IMR-90 (cell line): ENCODE measurements around the gene SNRPE. TPM values are rescaled to one million over a fixed set of nuclear protein-coding genes. Genes with fewer than 3 reads are reported as not detected.

ENCODE experiments used
- ATAC-seq: fragments of 200-7000 bp; cut with Tn5 transposase; 2 replicates; pipeline ENCODE4 v1.9.1; 2020; ENCODE audit warnings: low read depth, mild to moderate bottlenecking, moderate library complexity
- BruUV-seq: library from RNA; stranded (reverse); fragments of 400-500 nt; replicated peaks from 2 replicates; lab custom pipeline; 2021; lab: Mats Ljungman, UMichigan
- CTCF ChIA-PET: fragments of 300-600 bp; formaldehyde crosslinking; extraction: SDS; loops from one replicate; lab custom pipeline; 2021; ENCODE audit warnings: antibody characterized with exemption; lab: Yijun Ruan, JAX
- POLR2A ChIA-PET: fragments of 300-600 bp; sonication (Branson Sonifier 250); formaldehyde crosslinking; loops from one replicate; lab custom pipeline; 2022; ENCODE audit warnings: antibody characterized with exemption; ENCODE audit not compliant: unreplicated experiment; lab: Charles Lee
- DNase-seq: peaks from one replicate; pipeline ENCODE4 v3.0.0; 2013
- H2AFZ ChIP-seq: replicated peaks from 2 replicates; pipeline ENCODE3; 2013; ENCODE audit warnings: low read length, mild to moderate bottlenecking; ENCODE audit not compliant: poor library complexity
- H2AK5ac ChIP-seq: 2 replicates; pipeline ENCODE4 v1.6.1; 2013; ENCODE audit warnings: low read depth, low read length, inconsistent platforms
- H2AK9ac ChIP-seq: replicated peaks from 2 replicates; pipeline ENCODE3; 2013; ENCODE audit warnings: mild to moderate bottlenecking, low read depth, low read length, moderate library complexity; ENCODE audit not compliant: poor library complexity
- H2BK120ac ChIP-seq: 2 replicates; pipeline ENCODE4 v1.6.1; 2013; ENCODE audit warnings: low read depth, low read length, inconsistent platforms
- H2BK15ac ChIP-seq: 3 replicates; pipeline ENCODE4 v1.6.1; 2013; ENCODE audit warnings: low read depth, low read length, inconsistent platforms
- H2BK20ac ChIP-seq: 2 replicates; pipeline ENCODE4 v1.6.1; 2013; ENCODE audit warnings: low read depth, mild to moderate bottlenecking, inconsistent platforms, low read length, moderate library complexity
- H2BK5ac ChIP-seq: 2 replicates; pipeline ENCODE4 v1.6.1; 2013; ENCODE audit warnings: mild to moderate bottlenecking, low read depth, low read length, inconsistent platforms; ENCODE audit not compliant: poor library complexity, severe bottlenecking
- H3K14ac ChIP-seq: replicated peaks from 2 replicates; pipeline ENCODE4 v1.6.1; 2013; ENCODE audit warnings: low read depth, low read length, inconsistent platforms
- H3K18ac ChIP-seq: 2 replicates; pipeline ENCODE4 v1.6.1; 2013; ENCODE audit warnings: low read depth, low read length, control low read depth
- H3K23ac ChIP-seq: 2 replicates; pipeline ENCODE4 v1.6.1; 2013; ENCODE audit warnings: low read depth, low read length, inconsistent platforms
- H3K27ac ChIP-seq: 2 replicates; pipeline ENCODE4 v1.5.1; 2013; ENCODE audit warnings: mild to moderate bottlenecking, control low read depth, low read length; ENCODE audit not compliant: insufficient read depth
- H3K27me3 ChIP-seq: 2 replicates; pipeline ENCODE4 v1.6.1; 2013; ENCODE audit warnings: low read length; ENCODE audit not compliant: control insufficient read depth, insufficient read depth
- H3K36me3 ChIP-seq: 2 replicates; pipeline ENCODE4 v1.6.1; 2013; ENCODE audit warnings: low read length, mixed read lengths; ENCODE audit not compliant: control insufficient read depth, insufficient read depth
- H3K4ac ChIP-seq: 2 replicates; pipeline ENCODE4 v1.6.1; 2013; ENCODE audit warnings: low read depth, low read length, inconsistent platforms
- H3K4me1 ChIP-seq: 2 replicates; pipeline ENCODE4 v1.6.1; 2013; ENCODE audit warnings: low read length, mixed read lengths; ENCODE audit not compliant: control insufficient read depth, insufficient read depth
- H3K4me2 ChIP-seq: 2 replicates; pipeline ENCODE4 v1.6.1; 2013; ENCODE audit warnings: low read depth, mild to moderate bottlenecking, control low read depth, low read length, moderate library complexity
- H3K4me3 ChIP-seq: 2 replicates; pipeline ENCODE4 v1.5.1; 2013; ENCODE audit warnings: low read depth, mild to moderate bottlenecking, control low read depth, low read length, moderate library complexity; ENCODE audit not compliant: insufficient read depth
- H3K56ac ChIP-seq: 2 replicates; pipeline ENCODE4 v1.6.1; 2013; ENCODE audit warnings: low read length, inconsistent platforms; ENCODE audit not compliant: insufficient read depth; ENCODE audit errors: extremely low read depth
- H3K79me1 ChIP-seq, 2 experiments: 2 replicates each; pipeline ENCODE4 v1.6.1; 2013; ENCODE audit warnings: low read length in 2 of 2, inconsistent platforms in 1 of 2, low read depth in 1 of 2
- H3K9ac ChIP-seq: 2 replicates; pipeline ENCODE4 v1.6.1; 2013; ENCODE audit warnings: low read depth, low read length, control low read depth
- H3K9me1 ChIP-seq: 2 replicates; pipeline ENCODE4 v1.6.1; 2013; ENCODE audit warnings: low read length, inconsistent platforms; ENCODE audit not compliant: insufficient read depth
- H3K9me3 ChIP-seq: 2 replicates; pipeline ENCODE4 v1.6.1; 2013; ENCODE audit warnings: low read length; ENCODE audit not compliant: control insufficient read depth, insufficient read depth
- H4K20me1 ChIP-seq: 2 replicates; pipeline ENCODE4 v1.6.1; 2013; ENCODE audit warnings: low read length, inconsistent platforms; ENCODE audit not compliant: insufficient read depth
- H4K5ac ChIP-seq: 2 replicates; pipeline ENCODE4 v1.6.1; 2013; ENCODE audit warnings: mild to moderate bottlenecking, low read depth, low read length, control low read depth
- H4K8ac ChIP-seq, 2 experiments: 2 replicates each; pipeline ENCODE4 v1.6.1; 2013; ENCODE audit warnings: low read depth in 2 of 2, low read length in 2 of 2, control low read depth in 1 of 2, inconsistent platforms in 1 of 2
- H4K91ac ChIP-seq: 2 replicates; pipeline ENCODE4 v1.6.1; 2013; ENCODE audit warnings: low read depth, low read length, inconsistent platforms; ENCODE audit not compliant: insufficient read depth
- CHD1 ChIP-seq: IDR thresholded peaks from 2 replicates; pipeline ENCODE4 v1.6.1; 2012; ENCODE audit warnings: low read depth, low read length, improper control_type of control experiment
- ELK1 ChIP-seq: fragments of 150-350 bp; IDR thresholded peaks from 2 replicates; pipeline ENCODE4 v1.6.1; 2016; ENCODE audit warnings: low read depth, mild to moderate bottlenecking, low read length, moderate library complexity, borderline replicate concordance
- FOS ChIP-seq: fragments of 150-350 bp; IDR thresholded peaks from 2 replicates; pipeline ENCODE4 v1.6.1; 2016; ENCODE audit warnings: low read depth, low read length
- MAFK ChIP-seq: IDR thresholded peaks from 2 replicates; pipeline ENCODE4 v1.6.1; 2012; ENCODE audit warnings: low read depth, low read length, improper control_type of control experiment
- MAZ ChIP-seq: IDR thresholded peaks from 2 replicates; pipeline ENCODE4 v1.6.1; 2012; ENCODE audit warnings: low read depth, mild to moderate bottlenecking, low read length, improper control_type of control experiment, moderate library complexity, borderline replicate concordance
- MXI1 ChIP-seq: IDR thresholded peaks from 2 replicates; pipeline ENCODE4 v1.6.1; 2012; ENCODE audit warnings: low read depth, mild to moderate bottlenecking, low read length, moderate library complexity, borderline replicate concordance
- POLR2A ChIP-seq: IDR thresholded peaks from 2 replicates; pipeline ENCODE4 v1.6.1; 2012; ENCODE audit warnings: mild to moderate bottlenecking, low read depth, low read length
- SMC3 ChIP-seq: fragments of 150-350 bp; IDR thresholded peaks from 2 replicates; pipeline ENCODE4 v1.6.1; 2016; ENCODE audit warnings: low read depth, mild to moderate bottlenecking, antibody characterized with exemption, low read length, moderate library complexity
- WGBS, 2 experiments: methylation state at CpG; one replicate each; pipeline versions ENCODE4 v1.1.5 to v1.1.7; 2013; ENCODE audit warnings: missing lambda C conversion rate in 2 of 2; ENCODE audit not compliant: insufficient read length in 1 of 2; ENCODE audit errors: extremely low coverage in 2 of 2; 5-methylcytosine and 5-hydroxymethylcytosine counted together
- dilution Hi-C: fragments of 300-500 bp; cut with HindIII; formaldehyde crosslinking; loops from one replicate; pipeline ENCODE4 v1.14.3; 2018; ENCODE audit warnings: low sequenced_read_pairs; ENCODE audit not compliant: unreplicated experiment
- in situ Hi-C: fragments of 300-500 bp; cut with MboI; formaldehyde crosslinking; loops from 3 replicates; pipeline ENCODE4 v1.14.3; 2019; ENCODE audit warnings: low sequenced_read_pairs, inconsistent platforms, mixed read lengths
- intact Hi-C: fragments of 100-400 bp; cut with micrococcal nuclease; formaldehyde crosslinking; loops from 2 replicates; pipeline ENCODE4 v1.10.0; 2022
- polyA plus RNA-seq, 3 experiments: library from polyadenylated mRNA; depleted of rRNA; stranded (reverse); fragments of >200 nt; gene quantifications; 2 replicates each; pipeline ENCODE4 v1.2.3, GENCODE V29; 2012; ENCODE audit warnings: low replicate concordance in 1 of 3
- total RNA-seq: library from RNA; depleted of rRNA; stranded (reverse); fragments of >200 nt; gene quantifications from 2 replicates; pipeline ENCODE4 v1.2.3, GENCODE V29; 2012

Gene SNRPE
- total and polyA plus RNA-seq, 2 of the 4 experiments (the other 2 are of a cell fraction) = 43.6 to 219 TPM

GRCh38 chr1:203907901-203908300 lies 46.5 kb downstream of the SNRPE start:
- H3K27me3 ChIP-seq = no peaks in the 10 kb centered on the region
- no peak overlapping the region for H3K18ac ChIP-seq
- dilution Hi-C loops (no loop called here), intact Hi-C loops (loop anchor here (1.0 kb wide), 1 partner anchor 7 kb away; no protein-coding TSS in a partner anchor), in situ Hi-C loops (no loop called here)
- H4K5ac ChIP-seq = no peak overlapping the region
- H4K20me1 ChIP-seq = no peaks in the 10 kb centered on the region
- ChIA-PET CTCF (no interaction called here), POLR2A (interaction anchor here (0.6 kb wide), 1 partner anchor 15 kb away, joined by 3 read pairs; no protein-coding TSS in a partner anchor)
- no peaks in the 10 kb centered on the region for H3K36me3 ChIP-seq
- H3K56ac ChIP-seq = no peak overlapping the region
- peak overlapping the region; percentile 52; the same call in 1 of the 2 replicates for H3K27ac ChIP-seq
- DNase-seq (peak; percentile 51), ATAC-seq (no peak)
- H3K9me1 ChIP-seq = peaks cover 5% of the 10 kb centered on the region
- H2AFZ ChIP-seq = no peak overlapping the region
- no peak overlapping the region for H2AK9ac ChIP-seq
- peak overlapping the region; percentile 31; the same call in 1 of the 2 replicates for H4K91ac ChIP-seq
- H3K23ac ChIP-seq = no peak overlapping the region
- H2BK15ac ChIP-seq = no peak overlapping the region
- BruUV-seq = no TSS peak
- no peaks in the 10 kb centered on the region for H3K79me1 ChIP-seq
- H3K4me3 ChIP-seq = no peak overlapping the region
- H3K4me1 ChIP-seq = peaks cover 2% of the 10 kb centered on the region
- peak overlapping the region in 1 of 2 experiments; percentile 20; a peak in 2 of 4 replicates for H4K8ac ChIP-seq
- no peak overlapping the region for H3K9ac ChIP-seq
- WGBS, 2 experiments = 100% methylated on average over 4 of the region's 5 CpGs; no CpG with 5 or more reads in 1 of the 2 experiments
- peak overlapping the region; percentile 76 for H2BK5ac ChIP-seq
- H3K9me3 ChIP-seq = no peaks in the 10 kb centered on the region
- H2BK120ac ChIP-seq = peak overlapping the region; percentile 70
- peak overlapping the region; percentile 60; the same call in 1 of the 2 replicates for H3K4ac ChIP-seq
- H3K4me2 ChIP-seq = no peak overlapping the region
- H2BK20ac ChIP-seq = 0 out of 2 replicates have a peak overlapping the region, but pooled peaks have one; percentile 1
- H3K14ac ChIP-seq = no peak overlapping the region
- H2AK5ac ChIP-seq = no peak overlapping the region
- TF ChIP-seq MAZ = no peak
- TF ChIP-seq CHD1 = no peak
- no peak for TF ChIP-seq FOS
- TF ChIP-seq ELK1 = no peak
- TF ChIP-seq MXI1 = no peak
- TF ChIP-seq SMC3 = no peak
- no peak for TF ChIP-seq MAFK
- no peak for TF ChIP-seq POLR2A
